T-helper 2 cell treated with Interferon-gamma antibody and Interleukin-4, amounts not matched to agents 100 ng/mL and 5 ng/mL, for 36 hours (primary cell): ENCODE measurements around the gene MCF2L2. TPM values are rescaled to one million over a fixed set of nuclear protein-coding genes. Genes with fewer than 3 reads are reported as not detected.

ENCODE experiments used
- intact Hi-C: fragments of 100-400 bp; cut with micrococcal nuclease; formaldehyde crosslinking; loops from one replicate; pipeline ENCODE4 v1.15.1; 2023
- total RNA-seq: library from RNA; stranded (reverse); gene quantifications from 2 replicates; pipeline ENCODE4 v1.2.3, GENCODE V29; 2022

The MCF2L2 gene
- total RNA-seq, 1 donor from 2014 or later = 5.5 TPM

- intact Hi-C loops = no loop called here
Measured at GRCh38 chr3:183149915-183150750, 278.3 kb downstream of the MCF2L2 start.

GRCh38 chr3:183148056-183148455 is 280.4 kb downstream of the MCF2L2 start:
- intact Hi-C loops = no loop called here

DNA sequence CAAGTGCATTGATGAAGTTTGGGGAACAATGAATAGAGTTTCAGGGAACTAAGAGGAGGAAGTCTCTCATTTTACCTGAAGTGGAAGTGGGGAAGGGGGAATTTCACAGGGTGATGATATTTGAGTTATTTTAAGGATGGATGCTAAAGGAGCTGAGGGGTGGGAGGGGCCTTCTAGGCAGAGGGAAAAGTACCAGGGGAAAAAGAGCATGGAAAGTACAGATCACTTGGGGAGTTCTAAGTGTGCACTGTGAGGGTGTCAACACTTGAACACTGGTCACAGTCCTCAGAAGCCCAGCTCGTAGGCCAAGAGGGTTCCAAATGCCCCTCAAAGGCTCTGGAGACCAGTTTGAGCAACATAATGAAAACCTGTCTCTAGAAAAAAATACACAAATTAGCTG is 284.1 kb downstream of the MCF2L2 start:
- intact Hi-C loops = no loop called here

DNA sequence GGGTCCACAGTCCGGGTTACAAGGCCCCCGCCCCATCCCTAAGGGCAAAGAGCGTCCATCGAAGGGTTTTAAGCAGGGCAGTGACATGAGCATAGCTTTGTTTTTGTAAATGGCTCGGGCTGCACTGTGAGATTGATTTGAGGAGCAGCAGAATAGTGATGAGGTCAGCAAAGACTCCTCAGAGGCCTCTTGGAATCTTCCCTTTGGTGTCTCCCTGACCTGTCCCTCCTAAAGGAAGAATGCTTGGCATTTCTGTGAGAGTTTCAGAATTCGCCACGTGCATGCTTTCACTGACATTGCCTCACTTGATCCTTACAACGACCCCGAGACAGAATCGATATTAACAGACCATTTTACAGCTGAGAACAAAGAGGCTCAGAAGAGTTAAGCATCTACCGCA is 286.2 kb downstream of the MCF2L2 start:
- intact Hi-C loops = no loop called here

DNA sequence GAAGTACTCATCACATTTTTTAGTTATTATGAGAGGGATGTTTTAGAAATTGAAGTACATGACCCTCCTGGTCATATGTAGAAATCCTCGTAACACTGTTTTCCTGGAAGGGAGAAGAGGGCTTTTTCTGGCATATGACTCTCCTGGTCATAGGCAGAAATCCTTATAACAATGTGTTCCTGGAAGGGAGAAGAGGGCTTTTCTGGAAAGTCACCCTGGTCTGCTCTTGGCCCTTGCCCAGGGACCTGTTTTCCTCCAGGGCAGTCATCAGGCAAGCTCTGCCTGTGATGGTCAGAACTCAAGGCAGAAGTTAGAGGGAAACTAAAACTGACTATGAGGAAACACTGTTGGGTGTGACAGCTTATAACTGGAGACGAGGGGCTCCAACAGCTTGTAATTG is 293.6 kb downstream of the MCF2L2 start:
- intact Hi-C loops = no loop called here

DNA sequence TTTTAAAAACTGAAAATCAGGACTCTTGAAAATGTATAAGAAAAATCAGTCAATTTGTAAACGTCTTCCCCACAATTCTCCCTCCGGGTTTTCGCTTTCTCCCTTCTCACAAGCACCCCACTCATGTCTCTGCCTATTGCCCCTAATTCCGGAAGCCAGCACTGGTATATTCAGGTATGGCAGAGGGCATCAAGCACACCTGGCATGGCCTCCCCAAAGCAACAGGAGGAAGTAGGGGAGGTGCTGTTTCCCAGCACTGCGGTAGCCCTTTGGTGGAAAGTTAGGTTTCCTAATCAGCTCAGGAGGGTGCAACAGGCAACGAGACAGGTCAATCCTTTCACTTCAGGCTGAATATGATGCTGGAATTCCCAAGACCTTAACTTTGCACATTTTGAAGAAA is 296.0 kb downstream of the MCF2L2 start:
- intact Hi-C loops = no loop called here

GRCh38 chr3:183131735-183132134 is 296.7 kb downstream of the MCF2L2 start:
- intact Hi-C loops = no loop called here

- intact Hi-C loops = no loop called here
Measured at GRCh38 chr3:183131186-183131725, 297.2 kb downstream of the MCF2L2 start.

GRCh38 chr3:183129243-183129642 is 299.2 kb downstream of the MCF2L2 start:
- intact Hi-C loops = no loop called here

- intact Hi-C loops = no loop called here
Measured at GRCh38 chr3:183128709-183129108, 299.7 kb downstream of the MCF2L2 start.

Other genes with a start within 250 kb of the MCF2L2 start
- 2.8 and 3.3 TPM in 2 replicates for gene B3GNT5, start 175.4 kb downstream of the MCF2L2 start, total RNA-seq
- 31.7 and 32.5 TPM in 2 replicates for gene KLHL6, start 127.1 kb upstream of the MCF2L2 start, total RNA-seq
- gene KLHL24, start 207.0 kb upstream of the MCF2L2 start, total RNA-seq = 11.9 and 12.4 TPM in 2 replicates